Regular cardiac myocyte (primary cell): ENCODE measurements around the gene ANXA4. TPM values are rescaled to one million over a fixed set of nuclear protein-coding genes. Genes with fewer than 3 reads are reported as not detected.

ENCODE experiments used
- total RNA-seq: library from RNA; depleted of rRNA; stranded (reverse); fragments of >200 nt; gene quantifications from 2 replicates; pipeline ENCODE4 v1.2.3, GENCODE V29; 2014

ANXA4 gene
- total RNA-seq, result 43.1 and 74.6 TPM in 2 replicates

GRCh38 chr2:69741575-69742321 lies at the start of gene ANXA4:
ANXA4 (plus strand) TSS chr2:69742134; CDS start chr2:69781566, 39,432 bp downstream.

GRCh38 chr2:69829256-69830044 lies 87.5 kb downstream of the ANXA4 start, which contains the start of gene GMCL1:
GMCL1 (plus strand) TSS chr2:69829660; CDS start chr2:69829893, 233 bp downstream.

Other genes with a start within 250 kb of the ANXA4 start
- 19.4 and 21.1 TPM in 2 replicates for gene AAK1, start 98.4 kb upstream of the ANXA4 start, total RNA-seq
- gene GMCL1, start 87.5 kb downstream of the ANXA4 start, total RNA-seq, result 9.6 and 12.5 TPM in 2 replicates
- 60.3 and 71.3 TPM in 2 replicates for gene SNRNP27, start 151.8 kb downstream of the ANXA4 start, total RNA-seq
- gene MXD1, start 173.0 kb downstream of the ANXA4 start, total RNA-seq, result 5.0 and 6.5 TPM in 2 replicates
- under 0.01 and 0.56 TPM in 2 replicates for gene ASPRV1, start 219.5 kb downstream of the ANXA4 start, total RNA-seq